GM19397 (cell line): ENCODE data around the gene GIPC3.
"Not testable (repeated sequence)": the region's sequence is repeated elsewhere in the genome, so short reads cannot be mapped to it uniquely, and the experiment has no call there.

Experiments used
- ATAC-seq: cut with Tn5 transposase; IDR thresholded peaks from one replicate; pipeline ENCODE4 v1.9.1; 2021; ENCODE audit warnings: mild to moderate bottlenecking, moderate library complexity; ENCODE audit not compliant: unreplicated experiment

The GIPC3 gene

DNA sequence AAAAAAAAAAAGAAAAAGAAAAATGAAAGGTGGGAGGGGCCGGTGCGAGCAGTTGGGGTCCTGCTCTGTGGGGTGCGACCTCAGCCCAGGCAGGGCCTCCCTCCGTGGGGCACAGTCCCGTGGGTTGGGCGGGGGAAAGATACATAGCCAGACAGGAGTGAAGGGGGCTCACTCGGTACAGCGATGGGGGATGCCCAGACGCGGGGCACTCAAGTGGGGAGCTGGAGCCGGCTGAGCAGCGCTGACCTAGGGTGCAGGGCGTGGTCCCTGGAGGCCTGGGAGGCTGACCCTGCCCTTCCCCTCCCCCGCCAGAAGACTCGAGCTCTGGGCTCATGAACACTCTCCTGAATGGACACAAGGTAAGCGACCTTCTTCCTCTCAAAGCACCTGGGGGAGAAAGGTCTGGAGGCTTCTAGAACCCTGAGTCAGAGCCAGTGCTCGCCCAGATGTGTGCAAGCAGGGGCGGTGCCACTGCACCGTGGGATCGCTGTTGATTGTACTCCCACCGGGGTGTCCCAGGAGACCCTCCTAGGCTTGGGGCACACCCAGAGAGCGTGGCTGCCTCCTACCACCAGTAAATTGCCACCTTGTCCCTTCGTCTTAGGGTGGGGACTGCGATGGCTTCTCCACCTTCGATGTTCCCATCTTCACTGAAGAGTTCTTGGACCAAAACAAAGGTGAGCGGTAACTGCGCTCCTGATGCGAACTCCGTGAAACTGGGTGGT, 9.2 kb upstream of the GIPC3 start:
- ATAC-seq, result no peak

DNA sequence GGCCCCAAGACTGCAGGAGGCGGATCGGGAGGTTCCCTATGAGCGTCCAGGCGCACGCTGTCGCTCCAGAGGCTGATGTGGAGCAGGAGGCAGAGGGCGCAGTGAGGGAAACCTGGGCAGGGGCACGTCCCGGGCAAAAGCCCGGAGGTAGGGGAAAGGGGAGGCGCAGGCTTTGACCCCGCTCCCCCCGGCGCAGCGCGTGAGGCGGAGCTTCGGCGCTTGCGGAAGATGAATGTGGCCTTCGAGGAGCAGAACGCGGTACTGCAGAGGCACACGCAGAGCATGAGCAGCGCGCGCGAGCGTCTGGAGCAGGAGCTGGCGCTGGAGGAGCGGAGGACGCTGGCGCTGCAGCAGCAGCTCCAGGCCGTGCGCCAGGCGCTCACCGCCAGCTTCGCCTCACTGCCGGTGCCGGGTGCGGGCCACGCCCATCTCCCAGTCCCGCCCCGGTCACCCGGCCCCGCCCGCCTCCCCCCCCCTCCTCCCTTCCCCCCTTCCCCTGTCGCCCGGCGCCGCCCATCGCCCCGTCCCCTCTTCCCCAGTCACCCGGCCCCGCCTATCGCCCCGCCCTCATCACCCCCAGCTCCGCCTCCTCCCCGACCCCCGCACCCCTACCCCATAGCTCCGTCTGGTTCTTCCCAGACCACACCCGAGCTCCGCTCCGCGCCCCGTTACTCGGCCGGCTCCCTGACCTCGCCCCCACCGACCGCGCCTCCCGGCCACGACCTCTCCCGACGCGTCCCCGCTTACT, 8.4 kb upstream of the GIPC3 start:
- no peak for ATAC-seq

DNA sequence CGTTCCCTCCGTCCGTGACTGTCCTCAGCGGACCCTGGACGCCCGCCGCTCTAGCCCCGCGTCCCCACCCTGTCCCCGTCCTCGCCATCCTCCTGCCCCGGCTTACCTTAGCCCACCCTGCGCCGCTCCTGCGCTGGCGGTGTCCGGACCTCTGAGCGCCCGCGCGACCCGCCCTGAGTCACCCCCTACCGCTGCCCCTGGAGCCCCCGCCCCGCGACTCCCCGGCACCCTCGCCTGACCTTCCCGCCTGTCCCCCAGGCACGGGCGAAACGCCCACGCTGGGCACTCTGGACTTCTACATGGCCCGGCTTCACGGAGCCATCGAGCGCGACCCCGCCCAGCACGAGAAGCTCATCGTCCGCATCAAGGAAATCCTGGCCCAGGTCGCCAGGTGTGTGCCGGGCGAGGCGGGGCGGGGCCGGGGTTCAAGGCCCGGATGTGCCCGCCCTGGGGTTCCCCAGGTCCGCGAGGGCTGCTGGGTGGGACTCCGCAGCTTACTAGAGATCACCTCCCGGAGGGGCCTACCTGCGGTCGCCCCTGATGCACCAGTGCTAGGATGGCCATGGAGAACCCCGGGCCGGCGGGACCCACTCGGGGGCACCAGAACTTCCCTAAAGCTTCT, 7.4 kb upstream of the GIPC3 start:
- no peak for ATAC-seq

DNA sequence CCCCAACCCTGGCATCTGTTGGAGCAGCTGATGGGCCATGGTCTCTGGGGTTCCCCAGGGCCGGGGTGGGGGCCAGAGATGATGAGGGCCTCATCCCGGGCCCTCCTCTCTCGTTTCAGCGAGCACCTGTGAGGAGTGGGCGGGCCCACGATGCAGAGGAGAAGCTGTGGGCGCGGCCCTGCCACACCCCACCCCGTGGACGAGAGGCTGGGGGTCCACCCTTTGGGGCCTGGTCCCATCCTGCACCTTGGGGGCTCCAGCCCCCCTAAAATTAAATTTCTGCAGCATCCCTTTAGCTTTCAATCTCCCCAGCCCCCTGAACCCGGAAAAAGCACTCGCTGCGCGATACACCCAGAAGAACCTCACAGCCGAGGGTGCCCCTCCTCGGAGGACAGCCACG, 6.9 kb upstream of the GIPC3 start:
- no peak for ATAC-seq

DNA sequence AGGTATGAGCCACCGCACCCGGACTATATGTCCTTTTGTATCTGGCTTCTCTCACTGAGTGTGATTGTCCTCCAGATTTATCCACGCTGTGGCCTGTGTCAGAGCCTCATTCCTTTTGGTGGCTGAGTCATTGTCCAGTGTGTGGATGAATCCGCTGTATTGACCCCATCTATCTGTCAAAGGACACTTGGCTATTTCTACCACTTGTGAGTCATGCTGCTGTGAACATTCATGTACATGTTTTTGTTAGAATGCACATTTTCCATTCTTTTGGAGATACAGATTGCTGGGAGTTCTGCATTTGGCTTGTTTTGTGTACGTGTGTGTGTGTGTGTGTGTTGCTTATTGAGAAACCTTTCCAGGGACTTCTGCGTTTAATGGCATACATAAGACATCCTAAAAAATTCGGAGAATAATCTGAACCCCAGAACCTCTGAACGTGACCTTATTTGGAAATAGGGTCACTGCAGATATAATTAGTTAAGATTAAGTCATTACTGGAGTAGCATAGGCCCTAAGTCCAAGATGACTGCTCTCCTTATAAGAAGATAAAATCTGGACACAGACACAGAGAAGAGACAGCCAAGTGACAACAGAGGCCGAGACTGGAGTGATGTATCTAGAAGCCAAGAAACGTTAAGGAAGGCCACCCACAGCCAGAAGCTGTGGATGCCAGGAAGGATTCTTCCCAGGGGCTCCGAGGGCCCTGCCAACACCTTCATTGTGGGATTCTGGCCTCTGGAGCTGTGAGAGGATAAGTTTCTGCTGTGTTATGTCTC, 4.9 kb upstream of the GIPC3 start:
- no peak for ATAC-seq

DNA sequence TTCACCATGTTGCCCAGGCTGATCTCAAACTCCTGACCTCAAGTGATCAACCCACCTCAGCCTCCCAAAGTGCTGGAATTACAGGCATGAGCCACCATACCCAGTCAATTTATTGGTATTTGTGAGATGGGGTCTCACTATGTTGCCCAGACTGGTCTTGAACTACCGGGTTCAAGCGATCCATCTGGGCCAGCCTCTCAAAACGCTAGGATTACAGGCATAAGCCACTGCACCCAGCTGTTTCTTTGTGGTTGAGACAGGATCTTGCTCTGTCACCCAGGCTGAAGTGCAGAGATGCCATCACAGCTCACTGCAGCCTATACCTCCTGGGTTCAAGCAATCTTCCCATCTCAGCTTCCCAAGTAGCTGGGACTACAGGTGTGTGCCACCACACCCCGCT, 3.5 kb upstream of the GIPC3 start:
- not testable (repeated sequence) for ATAC-seq

DNA sequence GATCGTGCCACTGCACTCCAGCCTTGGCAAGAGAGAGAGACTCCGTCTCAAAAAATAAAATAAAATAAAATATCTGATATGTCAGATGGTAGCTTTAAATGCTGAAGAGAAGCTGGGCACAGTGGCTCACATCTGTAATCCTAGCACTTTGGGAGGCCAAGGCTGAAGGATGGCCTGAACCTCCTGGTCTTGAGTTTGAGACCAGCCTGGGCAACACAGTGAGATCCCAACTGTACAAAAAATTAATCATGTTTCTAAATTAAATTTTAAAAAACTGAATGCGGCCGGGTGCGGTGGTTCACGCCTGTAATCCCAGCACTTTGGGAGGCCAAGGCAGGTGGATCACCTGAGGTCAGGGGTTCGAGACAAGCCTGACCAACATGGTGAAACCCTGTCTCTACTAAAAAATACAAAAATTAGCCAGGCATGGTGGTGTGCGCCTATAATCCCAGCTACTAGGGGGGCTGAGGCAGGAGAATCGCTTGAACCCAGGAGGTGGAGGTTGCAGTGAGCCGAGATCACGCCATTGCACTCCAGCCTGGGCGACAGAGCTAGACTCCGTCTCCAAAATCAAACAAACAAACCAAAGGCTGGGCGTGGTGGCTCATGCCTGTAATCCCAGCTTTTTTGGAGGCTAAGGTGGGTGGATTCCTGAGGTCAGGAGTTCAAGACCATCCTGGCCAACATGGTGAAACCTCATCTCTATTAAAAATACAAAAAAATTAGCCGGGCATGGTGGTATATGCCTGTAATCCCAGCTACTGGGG, 1.1 kb upstream of the GIPC3 start:
- ATAC-seq, result not testable (repeated sequence)

DNA sequence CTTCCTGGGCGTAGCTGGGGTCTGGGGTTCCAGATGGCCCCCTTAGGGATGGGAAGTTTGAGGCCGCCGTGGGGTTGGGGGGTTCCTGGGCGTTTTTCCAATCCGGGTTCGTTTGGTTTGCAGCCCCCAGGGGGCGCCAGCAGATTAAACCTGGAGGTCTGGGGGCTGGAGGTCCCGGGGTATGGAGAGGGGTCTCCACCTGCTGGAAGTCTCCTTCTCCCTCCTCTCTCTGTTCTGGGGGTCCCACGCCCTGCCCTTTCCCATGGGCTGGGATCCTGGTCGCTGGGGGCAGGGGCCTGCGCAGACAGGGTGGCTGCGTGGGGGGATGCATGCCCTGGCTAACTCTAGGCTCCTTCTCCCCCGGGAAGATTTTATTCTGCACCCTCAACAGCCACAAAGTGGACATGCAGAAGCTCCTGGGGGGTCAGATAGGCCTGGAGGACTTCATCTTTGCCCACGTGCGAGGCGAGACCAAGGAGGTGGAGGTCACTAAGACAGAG, 899 bp downstream of the GIPC3 start:
- ATAC-seq, result no peak

DNA sequence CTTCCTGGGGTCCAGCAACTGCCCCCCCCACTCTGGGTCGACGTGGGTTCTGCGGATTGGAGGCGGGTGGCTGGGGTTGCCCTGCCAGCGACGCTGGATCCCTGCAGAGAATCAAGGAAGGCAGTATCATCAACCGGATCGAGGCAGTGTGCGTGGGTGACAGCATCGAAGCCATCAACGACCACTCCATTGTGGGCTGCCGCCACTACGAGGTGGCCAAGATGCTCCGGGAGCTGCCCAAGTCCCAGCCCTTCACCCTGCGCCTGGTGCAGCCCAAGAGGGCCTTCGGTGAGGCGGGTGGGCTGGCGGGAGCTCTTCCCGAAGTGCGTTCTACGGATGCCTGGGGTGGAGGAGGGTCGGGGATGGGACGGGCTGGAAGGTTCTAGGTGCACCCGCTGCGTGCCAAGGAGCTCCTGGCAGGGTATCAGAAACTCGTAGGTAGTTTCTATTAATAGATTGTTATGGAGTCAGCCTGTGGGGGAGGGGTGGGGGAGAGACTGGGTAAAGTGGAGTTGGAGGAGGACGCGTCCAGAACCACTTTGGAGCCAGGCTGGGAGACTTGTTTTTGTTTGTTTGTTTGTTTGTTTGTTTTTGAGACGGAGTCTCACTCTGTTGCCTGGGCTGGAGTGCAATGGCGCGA, 1.5 kb downstream of the GIPC3 start:
- no peak for ATAC-seq

DNA sequence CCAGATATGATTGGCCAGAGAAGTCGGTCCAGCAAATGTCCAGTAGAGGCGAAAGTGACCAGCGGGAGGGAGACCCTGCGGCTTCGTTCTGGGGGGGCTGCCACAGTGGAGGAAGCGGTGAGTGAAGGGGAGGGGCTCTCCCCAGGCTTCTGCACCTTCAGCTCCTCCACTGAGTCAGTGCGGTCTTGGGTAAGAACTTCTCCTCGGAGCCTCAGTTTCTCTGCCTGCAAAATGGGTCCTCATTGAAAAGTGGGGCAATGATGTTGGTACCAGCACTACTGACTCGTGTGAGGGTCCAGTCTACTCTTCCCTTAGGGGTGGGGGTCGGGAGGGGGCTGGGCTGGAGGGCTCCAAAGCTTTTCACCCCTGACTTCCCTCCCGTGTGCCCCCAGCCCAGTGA, 4.2 kb downstream of the GIPC3 start:
- no peak for ATAC-seq

DNA sequence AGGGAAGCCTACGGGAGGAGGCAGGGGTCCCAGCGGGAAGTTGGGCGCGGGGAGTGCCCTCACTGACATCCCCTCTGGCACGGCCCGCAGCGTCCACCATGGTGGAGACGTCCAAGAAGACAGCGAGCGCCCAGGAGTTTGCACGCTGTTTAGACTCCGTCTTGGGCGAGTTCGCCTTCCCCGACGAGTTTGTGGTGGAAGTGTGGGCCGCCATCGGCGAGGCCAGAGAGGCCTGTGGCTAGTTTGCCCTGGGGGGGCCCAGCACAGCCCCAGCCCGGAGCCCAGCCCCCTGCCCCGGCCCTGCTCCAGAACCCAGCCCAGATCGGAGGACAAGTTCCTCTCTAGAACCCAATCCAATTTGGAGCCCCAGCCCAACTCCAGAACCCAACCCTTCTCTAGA, 4.7 kb downstream of the GIPC3 start:
- no peak for ATAC-seq

DNA sequence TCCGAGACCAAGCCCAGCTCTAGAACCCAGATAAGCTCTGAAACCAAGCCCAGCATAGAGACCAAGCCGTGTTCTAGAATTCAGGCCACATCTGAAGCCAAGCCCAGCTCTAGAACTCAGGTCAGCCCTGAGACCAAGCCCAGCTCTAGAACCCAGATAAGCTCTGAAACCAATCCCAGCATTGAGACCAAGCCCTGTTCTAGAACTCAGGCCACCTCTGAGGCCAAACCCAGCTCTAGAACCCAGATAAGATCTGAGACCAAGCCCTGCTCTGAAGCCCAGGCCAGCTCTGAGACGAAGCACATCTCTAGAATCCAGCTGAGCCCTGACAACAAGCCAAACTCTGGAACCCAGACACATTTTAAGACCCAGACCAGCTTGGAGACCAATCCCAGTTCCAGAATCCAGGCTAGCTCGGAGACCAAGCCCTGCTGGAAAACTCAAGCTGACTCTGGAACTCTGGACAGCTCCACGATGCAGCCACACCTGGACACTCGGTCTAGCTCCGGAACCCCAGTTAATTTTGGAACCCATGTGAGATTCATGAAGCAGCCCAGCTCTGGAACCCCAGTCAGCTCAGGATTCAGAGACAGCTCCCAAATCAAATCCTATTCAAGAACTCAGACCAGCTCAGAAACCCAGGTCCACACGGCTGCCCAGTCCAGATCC, 5.8 kb downstream of the GIPC3 start:
- ATAC-seq, result no peak

DNA sequence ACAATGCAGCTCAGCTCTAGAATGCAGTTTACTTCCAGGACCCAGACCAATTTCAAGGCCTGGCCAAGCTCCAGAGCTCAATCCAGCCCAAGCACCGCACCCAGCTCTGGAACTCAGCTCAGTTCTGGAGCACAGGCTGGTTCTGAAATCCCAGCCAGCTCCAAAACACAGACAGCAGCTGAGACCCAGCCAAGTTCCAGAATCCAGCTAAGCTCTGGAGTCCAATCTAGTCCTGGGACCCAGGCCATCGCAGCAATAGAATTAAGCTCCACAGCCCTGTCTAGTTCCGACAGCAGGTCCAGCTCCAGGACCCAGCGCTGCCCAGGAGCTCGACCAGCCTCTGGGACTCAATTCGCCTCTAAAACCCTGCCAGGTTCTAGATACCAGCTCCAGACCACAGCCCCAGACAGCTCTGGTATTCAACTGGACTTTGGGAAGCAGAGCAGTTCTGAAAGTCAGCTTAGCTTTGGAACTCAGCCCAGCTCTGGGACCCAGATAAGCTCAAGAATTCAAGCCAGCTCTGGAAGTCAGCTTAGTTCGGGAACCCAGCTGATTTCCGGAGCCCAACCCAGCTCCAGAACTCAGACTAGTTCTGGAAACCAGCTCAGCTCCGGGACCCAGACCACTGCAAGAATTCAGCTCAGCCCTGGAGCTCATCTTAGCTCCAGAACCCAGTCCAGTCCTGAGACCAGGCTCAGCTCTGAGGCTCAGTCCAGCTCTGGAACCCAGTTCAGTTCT, 6.8 kb downstream of the GIPC3 start:
- ATAC-seq, result no peak

DNA sequence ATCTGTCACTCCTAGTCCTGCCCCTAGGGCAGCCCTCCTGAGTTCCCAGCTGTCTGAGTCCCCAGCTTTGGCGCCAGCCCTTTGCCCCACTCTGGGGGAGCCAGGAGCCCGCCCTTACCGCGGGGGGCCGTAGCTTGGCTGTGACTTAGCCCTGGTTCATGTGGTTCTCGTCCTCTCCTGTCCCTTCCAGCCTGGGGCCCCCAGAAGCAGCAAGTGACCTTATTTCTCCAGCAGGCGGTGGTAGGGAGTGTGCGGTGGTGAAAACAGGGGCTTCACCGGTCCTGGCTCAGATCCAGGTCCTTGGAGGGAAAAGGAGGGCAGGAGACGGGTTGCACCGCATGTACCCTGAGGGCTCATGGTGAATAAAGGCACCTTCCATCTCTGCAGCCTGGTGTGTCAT, 7.9 kb downstream of the GIPC3 start:
- no peak for ATAC-seq

DNA sequence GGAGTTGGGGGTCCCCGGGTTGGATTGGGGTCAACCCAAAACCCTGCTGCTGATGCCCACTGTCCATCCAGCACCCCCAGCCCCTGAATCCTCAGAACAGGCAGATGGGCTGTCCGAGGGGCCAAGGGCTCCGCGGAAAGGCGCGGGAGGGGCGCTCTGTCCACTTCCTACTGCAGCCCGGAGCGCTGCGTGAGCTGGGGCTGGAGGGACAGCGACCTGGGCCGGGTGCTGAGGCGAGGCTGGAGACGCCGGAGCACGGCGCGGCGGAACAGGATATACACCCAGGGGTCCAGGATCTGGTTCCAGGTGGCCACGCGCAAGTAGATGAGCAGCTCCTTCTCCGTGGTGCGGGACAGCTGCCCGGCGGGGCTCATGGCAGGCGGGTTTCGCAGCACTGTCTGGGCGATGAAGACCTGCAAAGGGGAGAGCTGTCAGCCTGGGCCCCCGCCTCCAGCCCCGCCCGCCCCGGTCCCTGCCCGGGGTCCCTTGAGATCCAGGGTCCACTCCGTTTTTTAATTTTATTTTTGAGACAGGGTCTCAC, 10.3 kb downstream of the GIPC3 start:
- ATAC-seq, result no peak

DNA sequence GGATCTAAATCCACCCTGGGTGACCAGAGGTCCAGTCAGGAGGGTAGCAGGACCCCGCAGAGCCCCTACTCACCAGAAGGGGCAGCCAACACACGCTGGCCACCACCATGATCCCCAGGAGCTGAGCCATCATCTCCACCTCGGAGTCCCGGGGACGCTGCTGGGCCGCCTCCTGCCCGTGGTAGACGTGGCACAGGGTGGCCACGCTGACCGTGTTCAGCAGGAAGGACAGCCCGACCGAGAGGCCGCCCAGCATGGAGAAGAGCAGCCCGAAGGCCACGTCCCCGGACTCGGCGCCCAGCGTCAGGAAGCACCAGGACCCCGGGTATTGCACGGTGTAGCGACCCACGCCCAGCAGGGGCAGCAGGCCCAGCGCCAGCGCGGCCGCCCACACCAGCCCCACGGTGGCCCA, 14.5 kb downstream of the GIPC3 start:
- no peak for ATAC-seq

DNA sequence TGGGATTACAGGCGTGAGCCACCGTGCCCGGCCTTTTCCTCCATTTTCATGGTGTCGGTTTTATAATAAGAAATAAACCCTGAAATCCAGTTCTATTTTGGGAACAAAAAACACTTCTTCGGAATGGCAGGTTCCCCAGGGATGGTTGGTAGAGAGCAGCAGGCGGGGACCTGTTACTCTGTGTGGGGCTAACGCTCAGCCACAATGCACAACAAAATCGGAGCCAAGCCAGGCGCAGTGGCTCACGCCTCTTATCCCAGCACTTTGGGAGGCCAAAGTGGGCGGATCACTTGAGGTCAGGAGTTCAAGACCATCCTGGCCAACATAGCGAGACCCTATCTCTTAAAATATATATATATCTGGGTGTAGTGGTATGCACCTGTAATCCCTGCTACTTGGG, 15.7 kb downstream of the GIPC3 start:
- ATAC-seq, result no peak

DNA sequence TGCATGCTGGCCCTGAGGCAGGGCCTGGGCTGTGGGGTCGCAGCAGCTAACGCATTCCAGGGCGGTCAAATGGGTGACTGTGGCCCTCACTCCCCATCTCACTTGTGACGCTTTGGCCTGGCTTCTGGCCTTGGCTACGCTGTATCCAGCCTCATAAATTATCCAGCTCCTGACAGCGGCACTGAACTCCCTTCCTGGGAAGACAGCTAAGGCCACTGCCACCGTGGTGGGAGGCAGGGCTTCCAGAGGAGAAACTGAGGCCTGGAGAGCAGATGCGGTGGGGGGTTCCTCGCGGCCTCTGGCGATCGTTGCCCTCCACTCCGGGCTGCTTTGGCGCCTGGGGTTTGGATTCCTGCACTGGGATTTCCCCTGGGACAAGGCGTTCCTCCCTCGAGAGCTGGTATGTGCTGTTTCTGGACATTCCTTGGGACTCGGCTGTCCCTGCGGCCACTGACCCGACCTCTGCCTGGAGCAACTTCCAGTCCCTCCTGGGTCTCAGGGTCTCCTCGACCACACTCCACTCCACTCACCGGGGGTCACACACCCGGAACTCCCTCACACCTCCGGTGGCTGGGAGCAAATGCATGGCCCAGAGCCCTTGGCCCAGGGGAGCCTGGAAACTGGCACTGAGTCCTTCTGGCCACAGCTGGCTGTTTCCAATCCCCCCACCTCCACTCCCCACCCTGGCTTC, 18.0 kb downstream of the GIPC3 start:
- ATAC-seq, result no peak
